HG02852 (cell line): Measurements from ENCODE around the gene PTPRB.

Source experiments
- ATAC-seq: cut with Tn5 transposase; IDR thresholded peaks from one replicate; pipeline ENCODE4 v1.9.1; 2021; ENCODE audit warnings: mild to moderate bottlenecking, moderate library complexity; ENCODE audit not compliant: unreplicated experiment

Gene PTPRB

GRCh38 chr12:70467476-70467875 lies 169.8 kb downstream of the PTPRB start:
- ATAC-seq = no peak

- no peak for ATAC-seq
These were observed 170.5 kb downstream of the PTPRB start for GRCh38 chr12:70466753-70467152.
